HepG2 (cell line): ENCODE measurements around the gene PDXDC1. TPM values are rescaled to one million over a fixed set of nuclear protein-coding genes. Genes with fewer than 3 reads are reported as not detected.
A peak's percentile ranks its signal among the peaks of the same experiment; 100 is the strongest.

ENCODE experiments used
- IRF9 ChIP-seq: sonication (generic); formaldehyde crosslinking; IDR thresholded peaks from 2 replicates; pipeline ENCODE4 v1.8.0; 2022; ENCODE audit warnings: missing genetic modification reagents, mild to moderate bottlenecking, borderline replicate concordance
- JUND ChIP-seq: sonication (generic); formaldehyde crosslinking; IDR thresholded peaks from 2 replicates; pipeline ENCODE4 v1.8.0; 2022; ENCODE audit warnings: mild to moderate bottlenecking, missing genetic modification reagents
- KMT2B ChIP-seq: IDR thresholded peaks from 2 replicates; pipeline ENCODE4 v1.6.1; 2016; ENCODE audit warnings: missing genetic modification reagents, missing compliant biosample characterization
- MYNN ChIP-seq: sonication (generic); formaldehyde crosslinking; IDR thresholded peaks from 2 replicates; pipeline ENCODE4 v1.4.0; 2020; ENCODE audit warnings: mild to moderate bottlenecking, low read depth, missing genetic modification reagents
- TGIF2 ChIP-seq: IDR thresholded peaks from 2 replicates; pipeline ENCODE4 v1.6.1; 2016; ENCODE audit warnings: control low read depth, missing compliant biosample characterization
- ZBED4 ChIP-seq: sonication (generic); formaldehyde crosslinking; IDR thresholded peaks from 2 replicates; pipeline ENCODE4 v1.4.0; 2020; ENCODE audit warnings: missing genetic modification reagents, borderline replicate concordance
- ZIK1 ChIP-seq: sonication (generic); formaldehyde crosslinking; IDR thresholded peaks from 2 replicates; pipeline ENCODE4 v1.5.0; 2020; ENCODE audit warnings: mild to moderate bottlenecking, low read depth, missing genetic modification reagents, borderline replicate concordance
- ZMYM3 ChIP-seq: sonication (generic); formaldehyde crosslinking; IDR thresholded peaks from 2 replicates; pipeline ENCODE4 v1.5.1; 2020; ENCODE audit warnings: mild to moderate bottlenecking, missing genetic modification reagents
- ZNF138 ChIP-seq: sonication (generic); formaldehyde crosslinking; IDR thresholded peaks from 2 replicates; pipeline ENCODE4 v1.5.0; 2020; ENCODE audit warnings: mild to moderate bottlenecking, low read depth, missing genetic modification reagents
- ZNF17 ChIP-seq: sonication (generic); formaldehyde crosslinking; IDR thresholded peaks from 2 replicates; pipeline ENCODE4 v1.5.0; 2020; ENCODE audit warnings: mild to moderate bottlenecking, missing genetic modification reagents
- ZNF180 ChIP-seq: sonication (generic); formaldehyde crosslinking; IDR thresholded peaks from 2 replicates; pipeline ENCODE4 v1.4.0; 2020; ENCODE audit warnings: low read depth, missing genetic modification reagents, borderline replicate concordance
- ZNF230 ChIP-seq: sonication (generic); formaldehyde crosslinking; IDR thresholded peaks from 2 replicates; pipeline ENCODE4 v1.4.0; 2020; ENCODE audit warnings: mild to moderate bottlenecking, missing genetic modification reagents
- ZNF318 ChIP-seq: sonication (generic); formaldehyde crosslinking; IDR thresholded peaks from 2 replicates; pipeline ENCODE4 v1.4.0; 2020; ENCODE audit warnings: mild to moderate bottlenecking, missing genetic modification reagents
- ZNF781 ChIP-seq: sonication (generic); formaldehyde crosslinking; IDR thresholded peaks from 2 replicates; pipeline ENCODE4 v1.5.1; 2020; ENCODE audit warnings: borderline replicate concordance, mild to moderate bottlenecking, missing genetic modification reagents; ENCODE audit errors: not compliant biosample characterization
- polyA plus RNA-seq, 8 experiments: library from polyadenylated mRNA; depleted of rRNA in 3 of 8; stranded (reverse) in 7 of 8; unstranded in 1 of 8; fragments of >200 nt; fragmentation: Illumina TruSeq in 4 of 8; extraction: Trizol in 4 of 8; gene quantifications; 2 replicates each; pipeline versions ENCODE4 v1.2.1 to v1.2.3, GENCODE V29; 2011 to 2016; ENCODE audit warnings: low read depth in 4 of 8, missing spikeins in 1 of 8, mixed read lengths in 1 of 8; ENCODE audit not compliant: insufficient read depth in 1 of 8
- total RNA-seq, 5 experiments: library from RNA; depleted of rRNA; stranded (reverse); fragments of >200 nt; fragmentation: Illumina TruSeq; extraction: Trizol; gene quantifications; 2 replicates each; pipeline ENCODE4 v1.2.3, GENCODE V29; 2016; ENCODE audit warnings: low read depth in 1 of 5

The PDXDC1 gene
- total and polyA plus RNA-seq, 2 of the 13 experiments (the other 11 are each of a cell fraction or from before 2014, with no cell fraction given): 133 to 169 TPM

GRCh38 chr16:15093955-15094827 is 119.4 kb downstream of the PDXDC1 start, which contains the start of gene RRN3 (continued):
- TF ChIP-seq ZBED4 (CRISPR knock-in tag) (peak; percentile 94), ZIK1 (CRISPR knock-in tag) (peak; percentile 88; the same call in 1 of the 2 replicates), MYNN (CRISPR knock-in tag) (peak; percentile 50; the same call in 1 of the 2 replicates), IRF9 (CRISPR knock-in tag) (peak; percentile 91), ZNF17 (0 out of 2 replicates have a peak, but pooled peaks have one; percentile 71), ZNF230 (CRISPR knock-in tag) (peak; percentile 96), JUND (CRISPR knock-in tag) (0 out of 2 replicates have a peak, but pooled peaks have one; percentile 16), TGIF2 (CRISPR knock-in tag) (peak; percentile 86), ZNF180 (CRISPR knock-in tag) (peak; percentile 40; the same call in 1 of the 2 replicates), ZNF781 (CRISPR knock-in tag) (peak; percentile 98), ZNF138 (CRISPR knock-in tag) (peak; percentile 89; the same call in 1 of the 2 replicates), ZNF318 (CRISPR knock-in tag) (peak; percentile 89; the same call in 1 of the 2 replicates), KMT2B (CRISPR knock-in tag) (peak; percentile 99), ZMYM3 (CRISPR knock-in tag) (peak; percentile 66; the same call in 1 of the 2 replicates)
